ENCODE results near the gene DCAF11.
"Not testable (repeated sequence)": the region's sequence is repeated elsewhere in the genome, so short reads cannot be mapped to it uniquely, and the experiment has no call there.

Gene DCAF11

GRCh38 chr14:24098229-24098926 lies 16.2 kb upstream of the DCAF11 start:
- no peak for DNase-seq

GRCh38 chr14:24098927-24099813 lies 15.4 kb upstream of the DCAF11 start:
- DNase-seq, result no peak

- DNase-seq, result peak; percentile 32
These were observed 14.2 kb upstream of the DCAF11 start for GRCh38 chr14:24100197-24100981.

- no peak for DNase-seq
These were observed 13.5 kb upstream of the DCAF11 start for GRCh38 chr14:24100982-24101494.

- no peak for DNase-seq
These were observed 12.1 kb upstream of the DCAF11 start for GRCh38 chr14:24102357-24103048.

GRCh38 chr14:24103451-24103850 lies 11.1 kb upstream of the DCAF11 start:
- DNase-seq, result no peak

- not testable (repeated sequence) for DNase-seq
These were observed 8.9 kb upstream of the DCAF11 start for GRCh38 chr14:24105609-24106239.

- DNase-seq, result no peak
These were observed 7.8 kb upstream of the DCAF11 start for GRCh38 chr14:24106672-24107271.

- DNase-seq, result no peak
These were observed 6.2 kb upstream of the DCAF11 start for GRCh38 chr14:24108336-24108874.

GRCh38 chr14:24110060-24110459 lies 4.5 kb upstream of the DCAF11 start:
- no peak for DNase-seq

GRCh38 chr14:24110523-24110922 lies 4.1 kb upstream of the DCAF11 start:
- DNase-seq, result no peak

GRCh38 chr14:24113379-24113800 lies 1.2 kb upstream of the DCAF11 start:
- no peak for DNase-seq

- DNase-seq, result peak; percentile 95
These were observed 611 bp upstream of the DCAF11 start for GRCh38 chr14:24113801-24114531.

GRCh38 chr14:24115422-24116127 lies 998 bp downstream of the DCAF11 start:
- DNase-seq, result no peak

- DNase-seq, result no peak
These were observed 1.7 kb downstream of the DCAF11 start for GRCh38 chr14:24116128-24116814.

- no peak for DNase-seq
These were observed 2.6 kb downstream of the DCAF11 start for GRCh38 chr14:24117179-24117578.

GRCh38 chr14:24119691-24120090 lies 5.1 kb downstream of the DCAF11 start:
- DNase-seq, result no peak

GRCh38 chr14:24121210-24121609 lies 6.6 kb downstream of the DCAF11 start:
- DNase-seq, result no peak

- DNase-seq, result no peak
These were observed 7.8 kb downstream of the DCAF11 start for GRCh38 chr14:24122416-24122815.
